Sigmoid colon (tissue), 7 donors: ENCODE measurements around the gene MAP1LC3B. TPM values are rescaled to one million over a fixed set of nuclear protein-coding genes. Genes with fewer than 3 reads are reported as not detected.

Experiments
- DNase-seq: peaks from one replicate; pipeline ENCODE4 v3.0.0-alpha.2; 2019
- H3K27ac ChIP-seq, 4 donors: fragments of 200-600 bp; sonication (generic); one replicate each; pipeline ENCODE4 v1.5.1; 2016 to 2019; ENCODE audit warnings: mild to moderate bottlenecking in 1 of 4
- H3K27me3 ChIP-seq, 3 donors: fragments of 200-600 bp; sonication (generic); one replicate each; pipeline ENCODE4 v1.5.1; 2019; ENCODE audit warnings: mild to moderate bottlenecking in 1 of 3
- H3K36me3 ChIP-seq, 4 donors: fragments of 200-600 bp; sonication (generic); one replicate each; pipeline ENCODE4 v1.5.1; 2016 to 2019
- H3K4me1 ChIP-seq, 4 donors: fragments of 200-600 bp; sonication (generic); one replicate each; pipeline ENCODE4 v1.5.1; 2017 to 2019
- H3K4me3 ChIP-seq, 4 donors: fragments of 200-600 bp; sonication (generic); one replicate each; pipeline ENCODE4 v1.5.1; 2017 to 2019; ENCODE audit warnings: mild to moderate bottlenecking in 2 of 4, moderate library complexity in 1 of 4
- H3K9me3 ChIP-seq, 4 donors: fragments of 200-600 bp in 3 of 4; sonication (generic) in 3 of 4; one replicate each; pipeline versions ENCODE4 v1.5.1 to v1.6.1; 2013 to 2019
- CTCF ChIP-seq, 4 experiments: fragments of 450-650 bp in 3 of 4; fragments of 200-600 bp in 1 of 4; IDR thresholded peaks; one replicate each; pipeline ENCODE4 v1.5.1; 2016 to 2019; ENCODE audit warnings: antibody characterized with exemption in 4 of 4, mild to moderate bottlenecking in 3 of 4, moderate library complexity in 2 of 4
- EP300 ChIP-seq, 4 donors: sonication (generic); formaldehyde crosslinking; IDR thresholded peaks; one replicate each; pipeline ENCODE4 v1.6.1; 2017; ENCODE audit warnings: antibody characterized with exemption in 4 of 4
- POLR2A ChIP-seq, 2 donors: fragments of 450-650 bp; IDR thresholded peaks; one replicate each; pipeline ENCODE4 v1.6.1; 2016; ENCODE audit warnings: antibody characterized with exemption in 2 of 2, mild to moderate bottlenecking in 2 of 2, moderate library complexity in 2 of 2
- POLR2AphosphoS5 ChIP-seq, 4 donors: sonication (generic); formaldehyde crosslinking; IDR thresholded peaks; one replicate each; pipeline ENCODE4 v1.6.1; 2017; ENCODE audit warnings: antibody characterized with exemption in 4 of 4
- WGBS, 2 donors: extraction: QIAGEN DNeasy Blood & Tissue Kit; methylation state at CpG; one replicate each; pipeline ENCODE4 v1.1.7; 2013; 5-methylcytosine and 5-hydroxymethylcytosine counted together
- intact Hi-C: fragments of 100-400 bp; cut with DNase I; formaldehyde crosslinking; loops from one replicate; pipeline ENCODE4 v1.15.1; 2023
- polyA plus RNA-seq, 3 donors: library from polyadenylated mRNA; stranded (reverse); fragments of 200-250 nt; gene quantifications; one replicate each; pipeline ENCODE4 v1.2.3, GENCODE V29; 2013
- total RNA-seq, 4 donors: library from RNA; depleted of rRNA; stranded (reverse); fragments of >200 nt; gene quantifications; one replicate each; pipeline ENCODE4 v1.1.0, GENCODE V29; 2016
- donor health status: healthy with polysubstance abuse.
- donor health status: Bipolar disorder and iron deficiency.
- donor health status: healthy.

MAP1LC3B gene
- total and polyA plus RNA-seq, 7 donors: 48.0 to 137 (median 62.4) TPM

- DNase-seq: peak; percentile 69
- Histone ChIP-seq H3K36me3 (peaks cover 3 to 95% (median 29%) of the 10 kb centered on the region in 4 donors), H3K4me3 (no peak overlapping the region), H3K4me1 (no peaks in the 10 kb centered on the region), H3K27ac (no peak overlapping the region), H3K9me3 (no peaks in the 10 kb centered on the region), H3K27me3 (no peaks in the 10 kb centered on the region)
- peak; percentile 10 to 54 (median 40) for TF ChIP-seq CTCF (IDR thresholded peaks at IDR 0.05)
- no peak for TF ChIP-seq POLR2AphosphoS5 (IDR thresholded peaks at IDR 0.05)
- TF ChIP-seq EP300 (IDR thresholded peaks at IDR 0.05): no peak
- no peak for TF ChIP-seq POLR2A (IDR thresholded peaks at IDR 0.05)
- 87 to 88% methylated on average over 23 of the region's 23 CpGs for WGBS, 2 donors
- intact Hi-C loops: loop anchor here (5.0 to 10.0 kb wide), 3 partner anchors 75 to 220 kb away; partner anchors contain the start of gene ZCCHC14
Measured at GRCh38 chr16:87416826-87417527, 24.8 kb downstream of the MAP1LC3B start.

GRCh38 chr16:87417528-87417910 lies 25.4 kb downstream of the MAP1LC3B start:
- no peak overlapping the region for H3K4me3 ChIP-seq
- H3K9me3 ChIP-seq: no peaks in the 10 kb centered on the region
- TF ChIP-seq EP300 (IDR thresholded peaks at IDR 0.05): no peak
- TF ChIP-seq POLR2AphosphoS5 (IDR thresholded peaks at IDR 0.05): no peak
- TF ChIP-seq POLR2A (IDR thresholded peaks at IDR 0.05): no peak
- TF ChIP-seq CTCF (IDR thresholded peaks at IDR 0.05): no peak

GRCh38 chr16:87418216-87418615 lies 26.1 kb downstream of the MAP1LC3B start:
- TF ChIP-seq CTCF (IDR thresholded peaks at IDR 0.05): no peak
- H3K36me3 ChIP-seq: peaks cover 3 to 95% (median 28%) of the 10 kb centered on the region in 4 donors

More at GRCh38 chr16:87417528-87417910, 25.4 kb downstream of the MAP1LC3B start:
- intact Hi-C loops: loop anchor here (5.0 to 10.0 kb wide), 3 partner anchors 75 to 220 kb away; partner anchors contain the start of gene ZCCHC14
- peak; percentile 55 for DNase-seq
- Histone ChIP-seq H3K4me1 (no peaks in the 10 kb centered on the region), H3K36me3 (peaks cover 3 to 95% (median 27%) of the 10 kb centered on the region in 4 donors), H3K27me3 (no peaks in the 10 kb centered on the region), H3K27ac (no peak overlapping the region)
- 96 to 97% methylated on average over 13 of the region's 13 CpGs for WGBS, 2 donors

GRCh38 chr16:87418644-87419043 lies 26.5 kb downstream of the MAP1LC3B start:
- WGBS, 2 donors: 16 to 69% methylated on average over 6 of the region's 6 CpGs
- no peaks in the 10 kb centered on the region for H3K27me3 ChIP-seq

More at GRCh38 chr16:87418216-87418615, 26.1 kb downstream of the MAP1LC3B start:
- 81 to 90% methylated on average over 18 of the region's 18 CpGs for WGBS, 2 donors
- H3K4me1 ChIP-seq: no peaks in the 10 kb centered on the region
- intact Hi-C loops: loop anchor here (5.0 to 10.0 kb wide), 3 partner anchors 74 to 219 kb away; partner anchors contain the start of gene ZCCHC14
- H3K4me3 ChIP-seq: no peak overlapping the region
- H3K9me3 ChIP-seq: no peaks in the 10 kb centered on the region
- no peak overlapping the region for H3K27ac ChIP-seq
- H3K27me3 ChIP-seq: no peaks in the 10 kb centered on the region
- peak; percentile 25 for DNase-seq

More at GRCh38 chr16:87418644-87419043, 26.5 kb downstream of the MAP1LC3B start:
- TF ChIP-seq POLR2A (IDR thresholded peaks at IDR 0.05) (no peak), CTCF (IDR thresholded peaks at IDR 0.05) (no peak), EP300 (IDR thresholded peaks at IDR 0.05) (no peak), POLR2AphosphoS5 (IDR thresholded peaks at IDR 0.05) (no peak)
- no peak for DNase-seq
- no peaks in the 10 kb centered on the region for H3K4me1 ChIP-seq
- H3K9me3 ChIP-seq: no peaks in the 10 kb centered on the region
- H3K4me3 ChIP-seq: no peak overlapping the region
- no peak overlapping the region for H3K27ac ChIP-seq
- intact Hi-C loops: loop anchor here (5.0 to 10.0 kb wide), 3 partner anchors 74 to 219 kb away; partner anchors contain the start of gene ZCCHC14
- peaks cover 3 to 95% (median 30%) of the 10 kb centered on the region in 4 donors for H3K36me3 ChIP-seq
